Ovary (tissue), 9 donors: ENCODE measurements around the gene GRIN2A. TPM values are rescaled to one million over a fixed set of nuclear protein-coding genes. Genes with fewer than 3 reads are reported as not detected.

Experiments used
- DNase-seq, 5 donors: peaks; one replicate each; pipeline ENCODE4 v3.0.0-alpha.2; 2019 to 2020
- H3K27ac ChIP-seq, 2 donors: fragments of 200-600 bp; one replicate each; pipeline versions ENCODE4 v1.5.1 to v1.8.0; 2019 to 2022
- H3K27me3 ChIP-seq: fragments of 200-600 bp; one replicate; pipeline ENCODE4 v1.8.0; 2022
- H3K36me3 ChIP-seq: fragments of 200-600 bp; sonication (generic); one replicate; pipeline ENCODE4 v1.5.1; 2019
- H3K4me1 ChIP-seq: one replicate; pipeline ENCODE4 v1.8.1; 2013; ENCODE audit warnings: mild to moderate bottlenecking, moderate library complexity; ENCODE audit not compliant: insufficient read depth
- H3K4me3 ChIP-seq: fragments of 200-600 bp; sonication (generic); one replicate; pipeline ENCODE4 v1.5.1; 2017
- H3K9me3 ChIP-seq, 2 donors: fragments of 200-600 bp in 1 of 2; sonication (generic) in 1 of 2; one replicate each; pipeline versions ENCODE4 v1.5.1 to v1.8.1; 2013 to 2019; ENCODE audit warnings: mild to moderate bottlenecking in 1 of 2, moderate library complexity in 1 of 2
- CTCF ChIP-seq, 3 donors: fragments of 450-650 bp in 2 of 3; fragments of 200-600 bp in 1 of 3; IDR thresholded peaks; one replicate each; pipeline versions ENCODE4 v1.5.1 to v1.8.0; 2016 to 2022; ENCODE audit warnings: antibody characterized with exemption in 3 of 3, mild to moderate bottlenecking in 1 of 3
- EP300 ChIP-seq: sonication (generic); formaldehyde crosslinking; IDR thresholded peaks from one replicate; pipeline ENCODE4 v1.6.1; 2017; ENCODE audit warnings: antibody characterized with exemption
- POLR2A ChIP-seq: fragments of 450-650 bp; IDR thresholded peaks from one replicate; pipeline ENCODE4 v1.6.1; 2017; ENCODE audit warnings: antibody characterized with exemption, mild to moderate bottlenecking, moderate library complexity
- WGBS, 3 donors: extraction: QIAGEN DNeasy Blood & Tissue Kit in 1 of 3; methylation state at CpG; one replicate each; pipeline versions ENCODE4 v1.1.5 to v1.1.7; 2013 to 2017; 5-methylcytosine and 5-hydroxymethylcytosine counted together
- intact Hi-C, 4 donors: fragments of 100-400 bp; cut with DNase I; formaldehyde crosslinking; loops; one replicate each; pipeline versions ENCODE4 v1.11.0 to v1.15.1; 2022 to 2023
- polyA plus RNA-seq, 2 donors: library from polyadenylated mRNA; stranded (reverse); fragments of 200-250 nt in 1 of 2; fragments of 350-450 nt in 1 of 2; fragmentation: Illumina TruSeq in 1 of 2; extraction: RNeasy Lipid Tissue Mini Kit (QIAGEN cat#74804) in 1 of 2; gene quantifications; one replicate each; pipeline ENCODE4 v1.2.3, GENCODE V29; 2013 to 2014
- total RNA-seq, 7 donors: library from RNA; depleted of rRNA in 2 of 7; stranded (reverse); fragments of >200 nt in 2 of 7; fragmentation: NEBNext Ultra II Directional in 3 of 7; extraction: Animal tissue kit (Norgen Biotek cat#: 25700) in 3 of 7; gene quantifications; one replicate each; pipeline versions ENCODE4 v1.1.0 to v1.2.4, GENCODE V29; 2016 to 2023
- donor health status: DM: no; HTN: no; CAD: no; lungs with moderate emphysema.
- donor health status: DM: no; HTN: no; CAD: no.
- donor health status: Bipolar disorder and iron deficiency.
- donor health status: DM: yes; HTN: yes; CAD: no.
- donor health status: DM: no; HTN: no; CAD: no.
- donor health status: DM: yes; HTN: yes; CAD: no.

The GRIN2A gene
- total and polyA plus RNA-seq, 9 donors = 0.08 to 5.4 (median 0.57) TPM; not detected in 1

DNA sequence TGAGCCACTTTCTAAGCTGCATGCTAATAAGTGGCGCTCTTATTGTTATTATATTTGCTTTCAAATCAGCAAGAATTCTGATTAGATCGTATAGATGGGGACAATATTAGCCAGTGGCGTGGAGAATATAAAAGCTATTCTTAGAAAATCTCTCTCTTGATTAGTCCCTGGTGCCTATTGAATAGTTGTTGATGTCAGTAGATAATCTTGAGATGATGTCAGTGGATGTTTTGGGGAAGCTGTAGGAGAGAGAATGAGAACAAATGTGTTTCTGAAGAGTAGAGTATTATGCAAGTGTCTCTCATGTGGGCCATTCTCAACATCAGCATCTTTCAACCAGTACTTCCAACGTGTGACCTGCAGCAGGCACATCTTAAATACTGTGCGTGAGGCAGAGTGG is 445.7 kb downstream of the GRIN2A start:
- no peaks in the 10 kb centered on the region for H3K27me3 ChIP-seq
- WGBS, 3 donors = 86 to 93% (median 92%) methylated on average over 5 of the region's 5 CpGs
- H3K9me3 ChIP-seq = no peaks in the 10 kb centered on the region
- intact Hi-C loops = no loop called here
- H3K36me3 ChIP-seq = no peaks in the 10 kb centered on the region
- no peak for DNase-seq
- TF ChIP-seq CTCF (IDR thresholded peaks at IDR 0.05) (no peak), POLR2A (no peak), EP300 (no peak)
- no peak overlapping the region for H3K4me3 ChIP-seq
- no peak overlapping the region for H3K27ac ChIP-seq
- peaks cover 6% of the 10 kb centered on the region for H3K4me1 ChIP-seq

- Histone ChIP-seq H3K27me3 (no peaks in the 10 kb centered on the region), H3K4me3 (no peak overlapping the region), H3K4me1 (no peaks in the 10 kb centered on the region), H3K36me3 (no peaks in the 10 kb centered on the region), H3K9me3 (no peaks in the 10 kb centered on the region), H3K27ac (no peak overlapping the region)
- intact Hi-C loops = no loop called here
- DNase-seq = no peak
- TF ChIP-seq CTCF (IDR thresholded peaks at IDR 0.05) = no peak
- TF ChIP-seq POLR2A = no peak
- TF ChIP-seq EP300 = no peak
Measured at GRCh38 chr16:9723136-9723535, 459.1 kb downstream of the GRIN2A start.

DNA sequence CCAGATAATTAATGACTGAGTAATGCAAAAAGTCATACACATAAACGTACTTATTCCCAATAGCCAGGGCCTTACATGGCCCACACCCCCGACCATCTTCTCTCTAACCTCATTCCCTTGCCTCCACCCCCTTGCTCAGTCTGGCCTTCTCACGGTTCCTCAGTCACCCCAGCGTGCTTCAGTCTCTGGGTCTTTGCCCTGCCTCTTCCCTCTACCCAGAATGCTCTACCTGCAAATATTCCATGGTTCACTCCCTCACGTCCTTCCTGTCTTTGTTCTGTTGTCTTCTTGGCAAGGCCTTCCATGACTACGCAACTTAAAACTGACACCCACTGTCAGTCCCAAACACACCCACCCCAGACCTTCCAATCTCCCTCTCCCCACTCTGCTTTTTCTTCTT is 468.3 kb downstream of the GRIN2A start:
- no peak overlapping the region for H3K27ac ChIP-seq
- DNase-seq = no peak

DNA sequence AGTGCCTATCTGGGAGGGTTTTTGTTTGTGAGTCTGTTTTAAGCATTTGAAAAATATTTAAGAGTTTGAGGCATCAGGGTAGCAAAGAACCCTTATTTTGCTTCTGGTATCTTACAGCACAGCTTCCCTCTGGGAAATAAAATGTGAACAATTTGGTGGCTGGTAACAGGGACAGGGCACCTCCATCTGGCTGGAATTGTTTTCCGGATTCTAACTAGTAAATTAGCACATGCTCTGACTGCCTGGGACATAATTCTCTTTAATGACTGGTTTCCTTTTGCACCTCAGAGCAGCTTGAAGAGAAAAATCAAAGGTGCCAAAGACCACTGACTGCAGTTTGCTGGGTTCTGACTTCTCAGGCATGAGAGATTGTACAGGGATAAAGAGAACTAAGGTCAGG is 469.1 kb downstream of the GRIN2A start:
- intact Hi-C loops = no loop called here
- H3K27me3 ChIP-seq = no peaks in the 10 kb centered on the region

More for the DNA sequence above, 468.3 kb downstream of the GRIN2A start:
- 49 to 71% (median 64%) methylated on average over 6 of the region's 6 CpGs for WGBS, 3 donors
- H3K27me3 ChIP-seq = no peaks in the 10 kb centered on the region
- intact Hi-C loops = no loop called here
- TF ChIP-seq EP300 (no peak), CTCF (IDR thresholded peaks at IDR 0.05) (no peak), POLR2A (no peak)
- no peaks in the 10 kb centered on the region for H3K4me1 ChIP-seq
- H3K36me3 ChIP-seq = no peaks in the 10 kb centered on the region
- H3K4me3 ChIP-seq = no peak overlapping the region
- no peaks in the 10 kb centered on the region for H3K9me3 ChIP-seq

More for the DNA sequence above, 469.1 kb downstream of the GRIN2A start:
- no peaks in the 10 kb centered on the region for H3K9me3 ChIP-seq
- no peak overlapping the region for H3K4me3 ChIP-seq
- no peak for DNase-seq
- H3K4me1 ChIP-seq = no peaks in the 10 kb centered on the region
- TF ChIP-seq EP300 = no peak
- TF ChIP-seq CTCF (IDR thresholded peaks at IDR 0.05) = no peak
- no peak for TF ChIP-seq POLR2A
- no peak overlapping the region for H3K27ac ChIP-seq
- no peaks in the 10 kb centered on the region for H3K36me3 ChIP-seq
- 37 to 73% (median 42%) methylated on average over 1 of the region's 1 CpG for WGBS, 3 donors
